KMS-11 (cell line): ENCODE measurements around the gene AMFR.

Source experiments
- H2AFZ ChIP-seq: fragments of 200-600 bp; sonication (generic); 2 replicates; pipeline ENCODE4 v1.6.1; 2016; ENCODE audit warnings: antibody characterized with exemption, mixed run types, low read depth
- H3K27ac ChIP-seq: fragments of 200-600 bp; sonication (generic); 2 replicates; pipeline ENCODE4 v1.6.1; 2016; ENCODE audit warnings: mild to moderate bottlenecking, mixed run types
- H3K27me3 ChIP-seq: fragments of 200-600 bp; sonication (generic); 2 replicates; pipeline ENCODE4 v1.6.1; 2017; ENCODE audit warnings: mild to moderate bottlenecking, low read depth, mixed run types, moderate library complexity; ENCODE audit not compliant: insufficient read depth
- H3K36me3 ChIP-seq: fragments of 200-600 bp; sonication (generic); 2 replicates; pipeline ENCODE4 v1.6.1; 2017; ENCODE audit warnings: mild to moderate bottlenecking, mixed run types; ENCODE audit not compliant: insufficient read depth
- H3K4me1 ChIP-seq: fragments of 200-600 bp; sonication (generic); 2 replicates; pipeline ENCODE4 v1.6.1; 2016; ENCODE audit warnings: mild to moderate bottlenecking, low read depth, mixed run types; ENCODE audit not compliant: poor library complexity, severe bottlenecking
- H3K4me2 ChIP-seq: fragments of 200-600 bp; sonication (generic); 2 replicates; pipeline ENCODE4 v1.7.0; 2016; ENCODE audit warnings: mild to moderate bottlenecking, mixed run types
- H3K4me3 ChIP-seq: fragments of 200-600 bp; sonication (generic); IDR thresholded peaks from 2 replicates; pipeline ENCODE4 v1.6.1; 2017; ENCODE audit warnings: low read depth, low read length, mixed read lengths; ENCODE audit not compliant: insufficient read depth
- H3K79me2 ChIP-seq: fragments of 200-600 bp; sonication (generic); 2 replicates; pipeline ENCODE4 v1.6.1; 2016; ENCODE audit warnings: low read depth, mixed run types; ENCODE audit not compliant: insufficient read depth
- H3K9ac ChIP-seq: fragments of 200-600 bp; sonication (generic); 2 replicates; pipeline ENCODE4 v1.6.1; 2016; ENCODE audit warnings: mild to moderate bottlenecking, mixed run types
- H4K20me1 ChIP-seq: fragments of 200-600 bp; sonication (generic); 2 replicates; pipeline ENCODE4 v1.6.1; 2016; ENCODE audit warnings: mild to moderate bottlenecking, mixed run types; ENCODE audit not compliant: insufficient read depth
- TF ChIP-seq, protein P1 (sequence below): fragments of 200-600 bp; sonication (generic); conservative IDR thresholded peaks from 2 replicates; pipeline ENCODE4 v1.6.1; 2017; ENCODE audit warnings: low read depth, mild to moderate bottlenecking, antibody characterized with exemption, low read length, moderate library complexity, mixed read lengths

Gene AMFR

DNA sequence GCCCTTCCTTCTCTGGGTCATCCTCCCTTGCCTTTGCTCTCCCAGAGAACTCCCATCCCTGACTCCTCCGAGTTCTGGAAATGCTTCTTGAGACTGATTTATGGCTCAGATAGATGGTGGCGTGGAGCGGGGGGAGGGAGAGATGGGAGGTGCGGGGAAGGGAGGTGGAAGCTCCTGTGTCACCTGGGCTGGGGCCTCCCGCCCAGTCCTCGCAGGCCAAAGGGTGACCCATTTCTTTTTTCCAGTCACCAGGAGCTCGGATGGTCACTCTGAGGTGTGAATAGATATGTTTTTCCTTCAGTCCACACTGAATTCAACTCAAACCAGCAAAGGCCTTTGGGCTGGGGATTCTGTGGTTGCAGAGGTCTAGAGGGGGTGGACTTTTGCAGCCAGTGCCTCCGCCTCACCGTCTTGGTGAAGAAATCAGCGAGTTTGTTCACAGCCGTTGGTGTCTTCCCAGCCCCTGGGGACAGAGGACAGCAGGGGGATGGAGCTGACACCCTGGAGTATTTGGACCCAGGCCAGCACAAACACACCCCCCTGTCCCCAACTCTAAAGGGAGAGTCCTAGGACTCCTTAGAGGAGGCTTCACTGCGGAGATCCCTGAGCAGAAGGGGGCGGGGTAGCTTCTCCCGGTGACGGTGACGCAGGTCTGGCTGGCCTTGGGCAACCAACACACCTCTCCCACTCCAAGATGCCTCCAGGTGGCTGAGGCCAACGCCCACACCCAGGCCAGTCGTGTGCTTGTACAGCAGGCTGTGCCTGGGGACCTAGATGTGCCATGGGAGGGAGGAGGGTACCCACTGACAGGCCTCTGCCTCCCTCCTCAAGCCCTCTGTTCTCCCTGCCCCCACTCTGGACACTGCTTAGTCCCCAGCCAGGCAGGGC, 80.6 kb downstream of the AMFR start:
- Histone ChIP-seq H3K27ac (no peak overlapping the region), H4K20me1 (no peaks in the 10 kb centered on the region), H3K4me2 (no peak overlapping the region), H3K36me3 (no peaks in the 10 kb centered on the region), H3K9ac (no peak overlapping the region), H3K4me3 (no peak overlapping the region), H3K4me1 (no peaks in the 10 kb centered on the region), H3K79me2 (no peaks in the 10 kb centered on the region), H2AFZ (no peak overlapping the region), H3K27me3 (no peaks in the 10 kb centered on the region)
- TF ChIP-seq, protein P1, sequence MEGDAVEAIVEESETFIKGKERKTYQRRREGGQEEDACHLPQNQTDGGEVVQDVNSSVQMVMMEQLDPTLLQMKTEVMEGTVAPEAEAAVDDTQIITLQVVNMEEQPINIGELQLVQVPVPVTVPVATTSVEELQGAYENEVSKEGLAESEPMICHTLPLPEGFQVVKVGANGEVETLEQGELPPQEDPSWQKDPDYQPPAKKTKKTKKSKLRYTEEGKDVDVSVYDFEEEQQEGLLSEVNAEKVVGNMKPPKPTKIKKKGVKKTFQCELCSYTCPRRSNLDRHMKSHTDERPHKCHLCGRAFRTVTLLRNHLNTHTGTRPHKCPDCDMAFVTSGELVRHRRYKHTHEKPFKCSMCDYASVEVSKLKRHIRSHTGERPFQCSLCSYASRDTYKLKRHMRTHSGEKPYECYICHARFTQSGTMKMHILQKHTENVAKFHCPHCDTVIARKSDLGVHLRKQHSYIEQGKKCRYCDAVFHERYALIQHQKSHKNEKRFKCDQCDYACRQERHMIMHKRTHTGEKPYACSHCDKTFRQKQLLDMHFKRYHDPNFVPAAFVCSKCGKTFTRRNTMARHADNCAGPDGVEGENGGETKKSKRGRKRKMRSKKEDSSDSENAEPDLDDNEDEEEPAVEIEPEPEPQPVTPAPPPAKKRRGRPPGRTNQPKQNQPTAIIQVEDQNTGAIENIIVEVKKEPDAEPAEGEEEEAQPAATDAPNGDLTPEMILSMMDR, result no peak

DNA sequence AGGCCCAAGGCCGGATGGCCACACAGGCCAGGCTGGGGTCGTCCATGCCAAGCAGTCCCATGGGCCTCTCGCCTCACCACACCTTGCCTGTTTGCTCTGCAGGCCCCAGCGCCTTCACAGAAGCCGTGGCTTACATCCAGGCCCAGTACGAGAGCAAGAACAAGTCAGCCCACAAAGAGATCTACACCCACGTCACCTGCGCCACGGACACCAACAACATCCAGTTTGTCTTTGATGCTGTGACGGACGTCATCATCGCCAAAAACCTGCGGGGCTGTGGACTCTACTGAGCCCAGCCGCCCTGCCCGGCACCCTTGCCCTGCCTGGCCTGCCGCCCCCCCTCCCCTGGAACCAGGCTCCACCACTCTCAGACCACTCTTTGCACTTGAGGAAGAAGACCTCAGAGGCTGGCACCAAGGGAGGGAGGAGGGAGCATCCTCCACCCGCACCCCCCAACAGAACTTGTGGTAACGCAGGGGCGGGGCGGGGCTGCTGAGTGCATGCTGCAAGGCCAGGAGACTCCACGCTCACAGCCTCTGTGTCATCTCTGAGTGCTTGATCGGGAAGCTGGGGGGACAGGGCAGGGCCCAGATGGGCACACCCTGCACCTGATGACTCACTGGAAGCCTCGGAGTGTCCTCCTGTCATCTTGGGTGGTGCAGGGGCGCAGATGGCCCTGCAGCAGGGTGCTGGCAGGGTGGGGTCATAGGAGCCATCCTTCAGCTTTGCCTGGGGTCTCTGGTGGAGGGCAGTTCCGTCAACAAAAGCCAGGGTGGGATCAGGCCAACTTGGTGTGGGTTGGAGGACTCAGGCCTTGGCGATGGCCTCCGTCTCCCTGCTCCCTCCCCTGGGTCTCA, 81.5 kb downstream of the AMFR start:
- Histone ChIP-seq H2AFZ (no peak overlapping the region), H3K27me3 (no peaks in the 10 kb centered on the region), H3K9ac (no peak overlapping the region), H3K27ac (no peak overlapping the region), H3K79me2 (no peaks in the 10 kb centered on the region), H3K36me3 (no peaks in the 10 kb centered on the region), H3K4me2 (no peak overlapping the region), H3K4me3 (no peak overlapping the region), H3K4me1 (no peaks in the 10 kb centered on the region), H4K20me1 (no peaks in the 10 kb centered on the region)
- TF ChIP-seq, protein P1, result no peak

DNA sequence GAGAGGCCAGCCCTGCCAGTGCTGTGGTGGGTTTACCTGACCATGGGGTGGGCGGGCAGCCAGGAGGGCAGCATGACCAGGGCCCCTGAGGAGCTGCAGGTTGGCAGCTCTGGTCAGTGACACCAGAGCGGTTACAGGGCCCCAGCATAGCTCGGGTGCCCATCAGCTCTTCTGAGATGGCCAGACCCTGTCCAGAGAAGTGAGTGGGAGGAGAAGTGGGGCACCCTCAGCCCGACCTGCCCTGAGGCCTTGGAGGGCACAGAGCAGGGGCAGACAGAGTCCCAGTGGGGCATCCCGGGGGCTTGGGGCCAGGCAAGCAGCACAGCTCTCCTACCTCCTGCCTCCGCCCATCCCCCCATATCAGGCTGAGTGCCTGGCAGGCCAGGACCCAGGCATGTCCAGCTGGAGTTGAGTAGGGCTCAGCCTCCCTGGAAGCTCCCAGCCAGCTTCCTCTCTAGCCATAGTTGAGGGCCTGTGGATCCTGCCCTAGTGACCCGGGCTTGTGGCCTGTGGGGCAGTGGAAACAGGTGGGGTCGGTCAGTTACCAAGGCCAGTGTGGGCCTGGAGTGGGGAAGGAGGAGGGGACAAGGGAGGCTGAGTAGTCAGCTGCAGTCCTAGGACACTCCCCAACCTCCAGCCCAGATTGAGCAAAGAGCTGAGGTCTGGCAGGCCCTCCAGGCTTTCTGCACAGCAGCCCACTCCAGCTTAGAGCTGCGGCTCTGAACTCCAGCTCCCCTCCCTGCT, 83.5 kb downstream of the AMFR start:
- Histone ChIP-seq H3K79me2 (no peaks in the 10 kb centered on the region), H3K27ac (no peak overlapping the region), H2AFZ (no peak overlapping the region), H3K4me3 (no peak overlapping the region), H3K4me2 (no peak overlapping the region), H3K27me3 (no peaks in the 10 kb centered on the region), H3K36me3 (no peaks in the 10 kb centered on the region), H3K9ac (no peak overlapping the region), H4K20me1 (no peaks in the 10 kb centered on the region), H3K4me1 (no peaks in the 10 kb centered on the region)
- TF ChIP-seq, protein P1, result no peak

DNA sequence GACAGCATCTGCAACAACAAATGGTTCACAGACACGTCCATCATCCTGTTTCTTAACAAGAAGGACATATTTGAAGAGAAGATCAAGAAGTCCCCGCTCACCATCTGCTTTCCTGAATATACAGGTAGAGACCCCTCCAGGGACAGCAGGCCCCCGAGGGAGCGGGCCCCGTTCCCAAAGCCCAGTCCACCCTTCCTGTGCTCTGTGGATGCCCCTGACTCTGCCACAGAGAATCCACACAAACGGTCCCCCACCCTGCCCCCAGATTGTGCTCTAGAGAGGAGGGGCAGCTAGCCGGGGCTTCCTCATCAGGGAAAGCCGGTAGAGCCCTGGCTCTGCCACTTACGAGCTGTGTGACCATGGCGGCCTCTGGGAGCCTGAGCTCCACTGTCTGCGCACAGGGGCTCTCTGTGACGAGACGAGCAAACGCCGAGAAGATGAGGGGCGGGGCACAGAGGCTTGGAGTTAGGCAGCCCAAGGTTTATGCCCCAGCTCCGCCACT, 84.4 kb downstream of the AMFR start:
- Histone ChIP-seq H3K27ac (no peak overlapping the region), H3K9ac (no peak overlapping the region), H2AFZ (no peak overlapping the region), H3K36me3 (no peaks in the 10 kb centered on the region), H3K79me2 (no peaks in the 10 kb centered on the region), H3K4me1 (no peaks in the 10 kb centered on the region), H3K4me3 (no peak overlapping the region), H4K20me1 (no peaks in the 10 kb centered on the region), H3K4me2 (no peak overlapping the region), H3K27me3 (no peaks in the 10 kb centered on the region)
- TF ChIP-seq, protein P1, result no peak
